Right lobe of liver (tissue), 4 donors: Measurements from ENCODE around the gene UBXN11.
"Not testable (repeated sequence)": the region's sequence is repeated elsewhere in the genome, so short reads cannot be mapped to it uniquely, and the experiment has no call there.

ENCODE experiments used
- CTCF ChIP-seq, 4 donors: fragments of 200-600 bp in 3 of 4; fragments of 450-650 bp in 1 of 4; IDR thresholded peaks; one replicate each; pipeline versions ENCODE4 v1.5.1 to v1.8.0; 2016 to 2022; ENCODE audit warnings: antibody characterized with exemption in 4 of 4, mild to moderate bottlenecking in 2 of 4
- POLR2A ChIP-seq: fragments of 450-650 bp; IDR thresholded peaks from one replicate; pipeline ENCODE4 v1.6.1; 2017; ENCODE audit warnings: antibody characterized with exemption, mild to moderate bottlenecking
- donor health status: DM: no; HTN: no; CAD: no.
- donor health status: DM: no; HTN: no; CAD: no.
- donor health status: DM: no; HTN: yes; CAD: no.

GRCh38 chr1:26307966-26308899 lies 1.8 kb upstream of the UBXN11 start:
- TF ChIP-seq CTCF (IDR thresholded peaks at IDR 0.05); POLR2A: not testable (repeated sequence)
